ENCODE results near the gene TGM2.

Gene TGM2

GRCh38 chr20:38202982-38203293 is 37.9 kb upstream of the TGM2 start:
- Histone ChIP-seq H3K9ac (ENCODE audit: low read length) (no peak overlapping the region), H3K27ac (ENCODE audit: low read length) (no peak overlapping the region)
- no peak for TF ChIP-seq CTCF (IDR thresholded peaks at IDR 0.05; ENCODE audit: low read depth, low read length)
- TF ChIP-seq EZH2phosphoT487 (IDR thresholded peaks at IDR 0.05; ENCODE audit: low read depth): no peak

GRCh38 chr20:38202153-38202981 is 37.3 kb upstream of the TGM2 start:
- no peaks in the 10 kb centered on the region for H3K9me3 ChIP-seq (ENCODE audit: insufficient read depth, low read length)
- H3K4me1 ChIP-seq (ENCODE audit: low read length): peaks cover 5% of the 10 kb centered on the region
- TF ChIP-seq CTCF (IDR thresholded peaks at IDR 0.05; ENCODE audit: low read depth, low read length) (no peak), EZH2phosphoT487 (IDR thresholded peaks at IDR 0.05; ENCODE audit: low read depth) (no peak)
- no peak overlapping the region for H3K4me3 ChIP-seq (ENCODE audit: low read length)
- no peak overlapping the region for H3K9ac ChIP-seq (ENCODE audit: low read length)
- peaks cover 30% of the 10 kb centered on the region for H3K27me3 ChIP-seq (ENCODE audit: low read depth, low read length)
- no peak overlapping the region for H3K4me2 ChIP-seq (ENCODE audit: low read length)
- no peak overlapping the region for H2AFZ ChIP-seq (ENCODE audit: low read depth, low read length)
- H3K79me2 ChIP-seq (ENCODE audit: low read length): no peaks in the 10 kb centered on the region
- no peaks in the 10 kb centered on the region for H4K20me1 ChIP-seq (ENCODE audit: insufficient read depth, low read length)
- no peak overlapping the region for H3K27ac ChIP-seq (ENCODE audit: low read length)
- H3K36me3 ChIP-seq (replicated peaks; ENCODE audit: low read depth, low read length): no peaks in the 10 kb centered on the region

More at GRCh38 chr20:38202982-38203293, 37.9 kb upstream of the TGM2 start:
- no peaks in the 10 kb centered on the region for H3K79me2 ChIP-seq (ENCODE audit: low read length)
- no peak overlapping the region for H2AFZ ChIP-seq (ENCODE audit: low read depth, low read length)
- no peaks in the 10 kb centered on the region for H4K20me1 ChIP-seq (ENCODE audit: insufficient read depth, low read length)
- H3K27me3 ChIP-seq (ENCODE audit: low read depth, low read length): peaks cover 33% of the 10 kb centered on the region
- no peak overlapping the region for H3K4me3 ChIP-seq (ENCODE audit: low read length)
- H3K4me2 ChIP-seq (ENCODE audit: low read length): no peak overlapping the region
- no peaks in the 10 kb centered on the region for H3K9me3 ChIP-seq (ENCODE audit: insufficient read depth, low read length)
- no peaks in the 10 kb centered on the region for H3K36me3 ChIP-seq (replicated peaks; ENCODE audit: low read depth, low read length)
- no peaks in the 10 kb centered on the region for H3K4me1 ChIP-seq (ENCODE audit: low read length)

GRCh38 chr20:38201356-38201755 is 36.3 kb upstream of the TGM2 start:
- no peak overlapping the region for H3K4me2 ChIP-seq (ENCODE audit: low read length)
- H3K36me3 ChIP-seq (replicated peaks; ENCODE audit: low read depth, low read length): no peaks in the 10 kb centered on the region
- H3K27me3 ChIP-seq (ENCODE audit: low read depth, low read length): peaks cover 25% of the 10 kb centered on the region
- no peak overlapping the region for H2AFZ ChIP-seq (ENCODE audit: low read depth, low read length)
- H3K9ac ChIP-seq (ENCODE audit: low read length): no peak overlapping the region
- no peaks in the 10 kb centered on the region for H4K20me1 ChIP-seq (ENCODE audit: insufficient read depth, low read length)
- peaks cover 15% of the 10 kb centered on the region for H3K4me1 ChIP-seq (ENCODE audit: low read length)
- no peak overlapping the region for H3K4me3 ChIP-seq (ENCODE audit: low read length)
- no peak overlapping the region for H3K27ac ChIP-seq (ENCODE audit: low read length)
- no peaks in the 10 kb centered on the region for H3K9me3 ChIP-seq (ENCODE audit: insufficient read depth, low read length)
- TF ChIP-seq CTCF (IDR thresholded peaks at IDR 0.05; ENCODE audit: low read depth, low read length) (no peak), EZH2phosphoT487 (IDR thresholded peaks at IDR 0.05; ENCODE audit: low read depth) (no peak)
- H3K79me2 ChIP-seq (ENCODE audit: low read length): no peaks in the 10 kb centered on the region

GRCh38 chr20:38200646-38201045 is 35.6 kb upstream of the TGM2 start:
- H3K27ac ChIP-seq (ENCODE audit: low read length): no peak overlapping the region
- H3K36me3 ChIP-seq (replicated peaks; ENCODE audit: low read depth, low read length): no peaks in the 10 kb centered on the region
- no peaks in the 10 kb centered on the region for H3K79me2 ChIP-seq (ENCODE audit: low read length)
- peaks cover 16% of the 10 kb centered on the region for H3K4me1 ChIP-seq (ENCODE audit: low read length)
- H4K20me1 ChIP-seq (ENCODE audit: insufficient read depth, low read length): no peaks in the 10 kb centered on the region
- peaks cover 25% of the 10 kb centered on the region for H3K27me3 ChIP-seq (ENCODE audit: low read depth, low read length)
- no peak for TF ChIP-seq EZH2phosphoT487 (IDR thresholded peaks at IDR 0.05; ENCODE audit: low read depth)
- no peak for TF ChIP-seq CTCF (IDR thresholded peaks at IDR 0.05; ENCODE audit: low read depth, low read length)
- no peak overlapping the region for H2AFZ ChIP-seq (ENCODE audit: low read depth, low read length)
- no peak overlapping the region for H3K4me2 ChIP-seq (ENCODE audit: low read length)
- H3K9ac ChIP-seq (ENCODE audit: low read length): no peak overlapping the region
- no peak overlapping the region for H3K4me3 ChIP-seq (ENCODE audit: low read length)
- H3K9me3 ChIP-seq (ENCODE audit: insufficient read depth, low read length): no peaks in the 10 kb centered on the region
